Right kidney (tissue), 1 donor: ENCODE results near the gene MAD1L1.

Experiments used
- DNase-seq: peaks from one replicate; pipeline ENCODE4 v3.0.0-alpha.2; 2016

MAD1L1 gene

GRCh38 chr7:2242541-2243429, 10.0 kb upstream of the MAD1L1 start:
- DNase-seq = no peak

GRCh38 chr7:2241580-2242540, 9.1 kb upstream of the MAD1L1 start, which contains the start of the genes MRM2 and NUDT1:
MRM2 (minus strand) TSS chr7:2242205; CDS start chr7:2242169, 36 bp downstream.
NUDT1 (plus strand) TSS chr7:2242226; CDS start chr7:2244575, 2,349 bp downstream.
- peak; percentile 82 for DNase-seq

GRCh38 chr7:2239242-2239641, 6.5 kb upstream of the MAD1L1 start:
- no peak for DNase-seq

- no peak for DNase-seq
Observed at GRCh38 chr7:2237109-2237602, 4.4 kb upstream of the MAD1L1 start.

DNA sequence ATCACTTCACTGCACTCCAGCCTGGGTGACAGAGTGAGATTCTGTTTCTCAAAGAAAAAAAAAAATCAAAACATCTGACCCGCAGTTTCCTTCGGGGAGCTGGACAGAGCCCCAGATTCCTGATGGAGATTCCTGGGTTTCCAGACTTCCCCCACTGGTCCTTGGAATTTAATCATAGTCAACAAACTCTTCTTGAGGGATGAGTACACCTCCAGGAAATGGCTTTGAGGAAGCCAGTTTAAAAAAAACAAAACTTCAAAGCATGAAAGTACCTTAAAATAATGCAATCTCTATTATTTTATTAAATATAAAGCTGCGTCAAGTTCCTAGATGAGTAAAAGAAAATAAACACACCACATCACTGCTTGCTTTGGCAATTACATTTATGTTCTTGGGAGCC, 1.2 kb upstream of the MAD1L1 start:
- DNase-seq = no peak

DNA sequence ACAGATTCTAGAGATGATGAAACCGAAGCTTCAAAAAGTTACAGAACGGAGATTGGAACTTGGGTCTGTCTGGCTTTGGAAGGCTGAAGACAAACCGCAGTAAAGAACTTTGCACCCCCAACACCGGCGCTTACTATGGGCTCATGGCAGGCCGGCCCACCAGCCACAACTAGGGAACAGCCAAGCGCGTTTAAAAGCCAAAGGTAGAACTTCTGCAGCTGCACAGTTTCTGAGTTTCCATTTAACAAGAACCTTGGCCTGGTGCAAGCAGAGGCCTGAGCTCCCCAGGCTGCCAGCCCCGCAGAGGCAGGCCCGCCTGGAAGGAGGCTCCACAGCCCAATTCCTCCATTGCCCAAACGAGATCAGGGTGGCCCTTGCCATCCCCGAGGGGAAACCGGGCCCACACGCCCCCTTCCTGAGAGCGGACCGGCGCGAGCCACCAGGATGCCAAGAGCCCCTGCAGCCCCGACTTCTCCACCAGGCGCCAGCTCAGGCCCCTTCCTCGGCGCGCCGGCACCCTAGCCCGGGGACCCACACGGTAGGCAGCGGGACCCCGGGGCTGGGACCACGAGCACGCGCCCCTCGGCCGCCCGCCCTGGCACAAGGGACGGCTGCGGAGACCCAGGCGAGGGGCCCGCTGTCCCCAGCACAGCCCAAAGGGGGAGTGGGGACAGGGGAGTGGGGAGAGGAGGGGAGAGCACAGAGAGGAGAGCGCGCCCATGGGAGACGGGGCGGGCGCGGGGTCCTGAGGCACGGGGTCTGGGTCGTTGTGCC, 566 bp downstream of the MAD1L1 start:
- DNase-seq = peak; percentile 84

- DNase-seq = no peak
Observed at GRCh38 chr7:2230882-2231281, 1.9 kb downstream of the MAD1L1 start.

DNA sequence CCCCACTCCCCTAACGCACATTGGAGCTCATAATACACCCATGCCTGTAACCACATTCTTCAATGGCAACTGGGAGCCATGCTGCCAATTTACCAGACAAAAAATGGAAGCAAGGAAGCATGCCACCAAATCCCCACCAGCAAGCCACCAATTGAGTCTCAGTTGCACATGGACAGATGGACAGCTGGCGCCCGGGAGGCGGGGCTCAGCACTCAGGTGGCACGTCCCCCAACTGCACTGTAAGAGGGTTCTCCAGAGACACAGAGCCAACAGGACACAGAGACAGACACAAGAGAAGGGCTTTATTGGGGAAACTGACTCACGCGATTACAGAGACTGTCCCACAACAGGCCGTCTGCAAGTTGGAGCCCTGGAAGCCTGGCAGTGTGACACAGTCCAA, 2.5 kb downstream of the MAD1L1 start:
- no peak for DNase-seq

DNA sequence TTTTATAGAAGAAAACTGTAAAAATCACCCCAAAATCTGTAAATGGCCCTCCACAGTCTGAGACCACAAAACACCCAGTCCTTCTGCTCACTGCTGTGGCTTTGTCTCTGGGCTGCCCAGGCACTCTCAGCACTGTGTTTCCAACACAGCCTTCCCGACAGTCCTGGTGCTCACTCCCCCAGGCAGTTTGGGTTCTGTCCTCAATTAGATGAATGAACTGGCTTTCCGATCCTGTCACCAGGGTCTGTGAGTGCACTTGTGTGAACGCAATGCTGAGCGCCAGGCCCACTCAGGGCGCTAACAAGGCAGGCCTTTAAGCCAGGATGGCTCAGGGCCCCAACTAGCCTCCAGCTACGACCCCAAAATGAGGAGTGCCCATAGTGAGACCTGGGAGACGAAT, 3.3 kb downstream of the MAD1L1 start:
- no peak for DNase-seq

DNA sequence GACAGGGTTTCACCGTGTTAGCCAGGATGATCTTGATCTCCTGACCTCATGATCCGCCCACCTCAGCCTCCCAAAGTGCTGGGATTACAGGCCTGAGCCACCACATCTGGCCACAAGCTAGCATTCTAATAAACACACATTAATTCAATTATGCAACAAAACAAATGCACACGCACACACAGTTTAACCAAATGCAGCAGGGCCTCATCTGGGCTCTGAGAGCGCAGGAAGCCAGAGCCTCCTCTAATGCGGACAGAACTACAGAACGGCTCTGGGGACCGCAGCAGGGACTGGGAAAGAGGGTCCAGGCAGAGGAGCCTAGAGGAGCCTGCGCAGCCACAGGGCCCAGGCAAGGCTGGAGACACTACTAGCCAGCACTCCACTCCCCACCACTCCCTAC, 3.8 kb downstream of the MAD1L1 start:
- no peak for DNase-seq

DNA sequence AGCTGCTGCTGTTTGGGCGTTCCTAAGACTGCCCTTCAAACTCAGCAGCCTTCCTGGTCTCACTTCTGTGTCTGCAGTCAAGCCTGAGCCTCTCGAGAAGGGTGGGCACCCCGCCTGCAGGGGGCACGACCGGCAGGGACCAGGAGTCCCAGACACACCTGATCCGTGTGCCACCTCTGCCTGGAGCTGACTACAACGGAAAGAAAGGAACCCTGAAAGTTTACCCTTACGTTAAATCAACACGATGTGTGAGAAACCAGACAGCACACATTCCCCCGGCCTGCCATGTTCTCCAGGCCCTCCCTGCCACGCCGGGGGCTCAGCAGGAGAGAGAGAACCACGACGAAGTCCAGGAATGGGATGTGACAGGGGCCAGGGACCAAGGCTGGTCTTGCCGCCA, 5.0 kb downstream of the MAD1L1 start:
- no peak for DNase-seq

DNA sequence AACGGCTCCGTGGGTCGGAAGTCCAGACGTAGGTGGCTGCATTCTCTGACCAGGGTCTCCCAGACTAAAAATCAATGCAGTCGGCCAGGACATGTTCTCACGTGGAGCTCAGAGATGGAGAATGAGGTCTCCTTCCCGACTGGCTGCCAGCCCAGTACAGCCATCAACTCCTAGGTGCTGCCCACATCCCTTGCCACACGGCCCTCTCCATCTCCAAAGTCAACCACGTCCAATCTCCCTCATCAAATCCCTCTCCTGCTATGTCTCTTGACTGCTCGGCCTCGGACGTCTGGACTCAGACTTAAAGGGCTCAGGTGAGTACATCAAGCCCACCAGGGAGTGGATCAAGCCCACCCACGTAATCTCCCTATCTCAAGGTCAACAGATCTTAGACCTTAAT, 6.9 kb downstream of the MAD1L1 start:
- no peak for DNase-seq

DNA sequence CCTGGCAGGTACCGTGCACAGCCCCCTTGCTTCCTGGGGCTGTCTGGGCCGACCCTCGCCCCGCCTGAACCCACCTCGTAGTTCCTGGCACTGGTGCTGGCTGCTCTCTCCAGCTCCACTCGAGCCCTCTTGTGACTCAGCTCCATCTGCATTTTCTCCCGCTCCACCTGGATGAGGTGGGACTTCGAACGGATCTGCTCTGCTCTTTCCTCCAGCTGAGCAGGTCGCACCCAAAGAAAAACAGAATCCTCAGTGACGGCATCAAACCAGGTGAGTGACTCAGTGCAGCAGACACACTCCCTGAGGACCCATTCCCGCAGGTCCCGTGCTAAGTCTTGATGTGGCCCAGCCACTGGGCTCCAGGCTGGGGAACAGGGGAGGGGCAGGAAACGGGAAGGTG, 7.4 kb downstream of the MAD1L1 start:
- DNase-seq = no peak

DNA sequence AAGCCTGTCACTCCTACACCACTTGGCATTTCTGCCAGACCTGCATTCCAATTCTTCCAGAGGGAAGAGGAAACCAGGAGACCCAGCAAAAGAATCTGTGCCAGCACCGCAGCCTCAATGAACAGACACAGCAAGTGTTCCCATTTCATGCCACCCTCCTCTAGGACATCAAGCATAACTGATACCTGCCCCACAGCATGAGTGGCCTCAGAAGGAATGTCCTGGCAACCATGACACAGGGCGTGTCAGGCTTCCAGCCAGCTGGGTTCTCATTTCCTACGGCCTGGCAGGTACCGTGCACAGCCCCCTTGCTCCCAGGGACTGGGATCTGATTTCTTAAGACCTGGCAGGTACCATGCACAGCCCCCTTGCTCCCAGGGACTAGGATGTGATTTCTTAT, 7.8 kb downstream of the MAD1L1 start:
- no peak for DNase-seq

- DNase-seq = no peak
Observed at GRCh38 chr7:2224491-2224928, 8.2 kb downstream of the MAD1L1 start.

GRCh38 chr7:2223321-2223720, 9.4 kb downstream of the MAD1L1 start:
- no peak for DNase-seq

DNA sequence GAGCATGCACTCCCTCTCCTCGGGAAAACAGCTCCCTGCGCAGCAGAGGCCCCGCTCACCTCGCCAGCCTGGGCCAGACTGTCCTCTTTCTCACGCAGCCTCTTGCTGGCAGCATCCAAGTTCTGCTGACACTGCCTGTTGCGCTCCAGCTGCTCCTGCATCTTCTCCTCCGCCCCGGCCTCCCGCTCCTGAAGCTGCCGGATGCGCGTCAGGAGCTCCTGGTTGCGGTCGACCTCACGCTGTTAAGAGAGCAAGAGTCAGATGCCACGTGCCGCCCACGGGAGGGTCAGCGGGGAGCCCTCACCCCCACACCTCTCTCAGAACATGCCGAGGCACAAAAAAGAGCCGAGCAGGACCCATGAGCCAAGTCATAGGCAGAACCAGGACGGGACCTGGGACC, 10.2 kb downstream of the MAD1L1 start:
- DNase-seq = no peak

DNA sequence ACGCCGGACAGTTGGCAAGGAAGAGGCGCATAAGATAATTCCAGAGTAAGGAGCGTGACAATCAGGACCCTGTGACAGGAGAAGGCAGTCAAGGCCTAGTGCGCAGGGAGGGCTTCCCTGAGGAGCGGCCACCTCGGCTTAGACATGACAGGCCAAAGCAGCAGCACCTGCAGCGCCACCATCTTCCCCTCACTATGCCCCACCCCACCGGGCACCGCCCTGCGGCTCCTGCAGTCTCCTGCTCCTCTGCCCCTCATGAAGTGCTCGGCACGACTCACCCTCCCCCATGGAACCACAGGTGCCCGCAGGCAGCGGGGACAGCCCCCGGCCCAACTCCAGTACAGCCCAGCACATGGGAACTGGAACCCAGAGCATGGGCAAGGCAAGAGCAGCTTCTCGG, 11.8 kb downstream of the MAD1L1 start:
- DNase-seq = no peak

DNA sequence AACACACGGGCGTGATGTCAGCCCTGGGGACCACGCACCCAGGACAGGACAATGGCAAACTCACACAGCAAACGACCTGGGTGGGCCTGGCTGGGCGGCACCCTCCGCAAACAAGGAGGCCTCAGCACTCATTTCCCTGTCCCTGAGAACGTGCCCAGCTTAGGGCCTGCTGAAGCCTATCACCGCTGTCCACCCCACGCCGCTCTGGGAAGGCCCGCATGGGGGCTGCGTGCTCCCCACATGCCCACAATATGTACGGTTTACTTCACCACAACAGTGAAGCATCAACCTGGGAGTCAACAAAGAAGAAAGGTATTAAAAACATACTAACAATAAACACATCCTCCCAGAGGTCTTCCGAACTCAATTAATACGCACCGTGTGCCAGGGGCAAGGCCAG, 12.2 kb downstream of the MAD1L1 start:
- no peak for DNase-seq

DNA sequence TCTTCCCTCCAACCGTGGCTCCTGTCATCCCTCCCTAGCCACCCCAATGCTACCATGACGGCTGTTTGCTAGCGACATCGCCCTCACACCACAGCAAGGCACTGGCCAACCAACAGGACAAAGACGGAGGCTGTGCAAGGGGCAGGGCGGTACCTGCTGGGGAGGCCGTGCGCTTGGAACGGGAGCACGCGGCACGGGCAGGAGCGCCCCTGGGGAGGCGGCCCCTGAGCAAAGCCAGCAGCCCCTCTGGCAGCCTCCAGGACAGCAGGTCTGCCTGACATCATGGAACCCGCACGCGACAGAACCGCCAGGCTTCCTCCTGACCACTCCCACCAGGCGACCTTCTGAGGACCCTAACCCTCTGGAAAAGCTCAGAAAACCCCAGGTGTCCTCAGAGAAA, 12.7 kb downstream of the MAD1L1 start:
- DNase-seq = no peak

- DNase-seq = no peak
Observed at GRCh38 chr7:2219606-2220005, 13.1 kb downstream of the MAD1L1 start.

DNA sequence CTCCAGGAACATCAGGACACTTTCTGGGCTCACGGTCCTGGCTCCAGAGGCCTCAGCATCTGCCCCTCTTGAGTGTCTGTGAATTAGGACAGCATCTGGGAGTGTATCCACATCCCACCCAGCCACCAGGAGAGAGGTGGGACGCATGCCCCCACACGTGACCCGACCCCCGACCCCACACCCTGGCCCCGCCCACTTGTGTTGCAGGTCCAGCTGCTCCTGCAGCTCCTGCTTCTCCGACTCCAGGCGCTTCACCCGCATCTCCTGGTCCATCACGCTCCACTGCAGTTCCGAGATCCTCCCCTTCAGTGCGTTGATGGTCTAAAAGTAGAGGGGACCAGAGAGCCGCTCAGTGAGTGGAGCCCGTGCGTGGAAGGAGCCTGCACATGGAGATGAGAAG, 13.6 kb downstream of the MAD1L1 start:
- no peak for DNase-seq
